ENCODE measurements around the gene ZNF425. TPM values are rescaled to one million over a fixed set of nuclear protein-coding genes. Genes with fewer than 3 reads are reported as not detected.

ZNF425 gene
- total and polyA plus RNA-seq, 9 of the 15 experiments (the other 6 are each of a cell fraction or from before 2014, with no cell fraction given), result 0.03 to 0.89 (median 0.54) TPM

GRCh38 chr7:149125863-149126661 lies at the start of gene ZNF425 (continued):
- peak; percentile 88 for TF ChIP-seq CGGBP1 (CRISPR knock-in tag; IDR thresholded peaks at IDR 0.05)
- TF ChIP-seq MTF1 (CRISPR knock-in tag; IDR thresholded peaks at IDR 0.05; ENCODE audit: borderline replicate concordance), result no peak
- no peak; the same call in none of the 2 replicates for TF ChIP-seq ZBTB2 (IDR thresholded peaks at IDR 0.05)
- no peak for TF ChIP-seq SRSF7 (optimal IDR thresholded peaks at IDR 0.05; ENCODE audit: low read depth, low read length)
- TF ChIP-seq ADNP (tag; IDR thresholded peaks at IDR 0.05), result no peak; the same call in 1 of the 2 replicates
- no peak for TF ChIP-seq PTTG1 (tag; IDR thresholded peaks at IDR 0.05; ENCODE audit: low read depth)
- TF ChIP-seq ZNF280B (CRISPR knock-in tag; IDR thresholded peaks at IDR 0.05), result no peak
- no peak for TF ChIP-seq ZNF23 (CRISPR knock-in tag; IDR thresholded peaks at IDR 0.05)
- peak; percentile 43; the same call in 1 of the 2 replicates for TF ChIP-seq SMC3 (conservative IDR thresholded peaks at IDR 0.05; ENCODE audit: insufficient read depth, low read depth, low read length)
- TF ChIP-seq STAT5B (CRISPR knock-in tag; IDR thresholded peaks at IDR 0.05), result no peak
- TF ChIP-seq TRIM24 (IDR thresholded peaks at IDR 0.05), result peak; percentile 36 to 53; a peak in 3 of 4 replicates
- no peak for TF ChIP-seq CCAR2 (IDR thresholded peaks at IDR 0.05; ENCODE audit: low read depth, low read length)
- no peak for TF ChIP-seq MAFG (tag; conservative IDR thresholded peaks at IDR 0.05)
- TF ChIP-seq ZNF75A (CRISPR knock-in tag; IDR thresholded peaks at IDR 0.05), result 0 out of 2 replicates have a peak, but pooled peaks have one; percentile 51
- TF ChIP-seq SP1 (CRISPR knock-in tag; IDR thresholded peaks at IDR 0.05), result peak; percentile 99
- peak; percentile 41 for TF ChIP-seq PCBP2 (IDR thresholded peaks at IDR 0.05; ENCODE audit: low read depth, low read length, poor library complexity, severe bottlenecking)
- no peak for TF ChIP-seq HOMEZ (CRISPR knock-in tag; IDR thresholded peaks at IDR 0.05)
- peak; percentile 87 to 90 for TF ChIP-seq MLLT1 (IDR thresholded peaks at IDR 0.05)
- TF ChIP-seq HMBOX1 (IDR thresholded peaks at IDR 0.05), result no peak
- peak; percentile 62; the same call in 1 of the 2 replicates for TF ChIP-seq PHF21A (IDR thresholded peaks at IDR 0.05; ENCODE audit: borderline replicate concordance, low read depth)
- TF ChIP-seq ZNF384 (IDR thresholded peaks at IDR 0.05; ENCODE audit: low read depth, low read length), result peak; percentile 67

All from K562 (cell line).